Endodermal cell (in vitro differentiated cells): ENCODE data around the gene ASCC1. TPM values are rescaled to one million over a fixed set of nuclear protein-coding genes. Genes with fewer than 3 reads are reported as not detected.

Source experiments
- DNase-seq: peaks from one replicate; pipeline ENCODE4 v3.0.0-alpha.2; 2017
- H3K27ac ChIP-seq: 2 replicates; pipeline ENCODE4 v1.5.1; 2013; ENCODE audit warnings: mild to moderate bottlenecking, low read depth, low read length, moderate library complexity
- H3K27me3 ChIP-seq: 2 replicates; pipeline ENCODE4 v1.6.1; 2013; ENCODE audit warnings: mild to moderate bottlenecking, low read length, moderate library complexity; ENCODE audit not compliant: insufficient read depth, control insufficient read depth, poor library complexity, severe bottlenecking
- H3K36me3 ChIP-seq: 2 replicates; pipeline ENCODE4 v1.7.0; 2013; ENCODE audit warnings: mild to moderate bottlenecking, low read length, moderate library complexity; ENCODE audit not compliant: control insufficient read depth, insufficient read depth
- H3K4me1 ChIP-seq: one replicate; pipeline ENCODE4 v1.7.0; 2013; ENCODE audit warnings: low read length; ENCODE audit not compliant: control insufficient read depth, insufficient read depth
- H3K4me3 ChIP-seq: 2 replicates; pipeline ENCODE4 v1.5.1; 2013; ENCODE audit warnings: mild to moderate bottlenecking, low read length, moderate library complexity
- H3K9ac ChIP-seq: 2 replicates; pipeline ENCODE4 v1.6.1; 2013; ENCODE audit warnings: mild to moderate bottlenecking, low read length, moderate library complexity; ENCODE audit not compliant: poor library complexity, severe bottlenecking; ENCODE audit errors: extremely low read depth
- H3K9me3 ChIP-seq: 2 replicates; pipeline ENCODE4 v1.6.1; 2013; ENCODE audit warnings: mild to moderate bottlenecking, low read length, moderate library complexity; ENCODE audit not compliant: control insufficient read depth
- H3K27ac Mint-ChIP-seq: 2 replicates; pipeline ENCODE4 v1.8.0; 2020; ENCODE audit warnings: mixed read lengths
- H3K27me3 Mint-ChIP-seq: 2 replicates; pipeline ENCODE4 v1.8.0; 2021; ENCODE audit warnings: mild to moderate bottlenecking, mixed read lengths; ENCODE audit not compliant: insufficient read depth
- H3K36me3 Mint-ChIP-seq: 2 replicates; pipeline ENCODE4 v1.8.0; 2020; ENCODE audit warnings: low read depth, mixed read lengths
- H3K4me1 Mint-ChIP-seq: 2 replicates; pipeline ENCODE4 v1.8.0; 2020; ENCODE audit warnings: mixed read lengths
- H3K4me3 Mint-ChIP-seq: 2 replicates; pipeline ENCODE4 v1.8.0; 2020; ENCODE audit warnings: mild to moderate bottlenecking, moderate library complexity, mixed read lengths
- H3K9me3 Mint-ChIP-seq: 2 replicates; pipeline ENCODE4 v1.8.0; 2020; ENCODE audit warnings: mild to moderate bottlenecking, mixed read lengths
- WGBS, 2 experiments: methylation state at CpG; one replicate each; pipeline versions ENCODE4 v1.1.5 to v1.1.7; 2013; ENCODE audit warnings: missing lambda C conversion rate in 2 of 2, mixed read lengths in 1 of 2; ENCODE audit not compliant: insufficient coverage in 1 of 2, insufficient read length in 1 of 2; 5-methylcytosine and 5-hydroxymethylcytosine counted together
- total RNA-seq, 2 donors: library from RNA; stranded (reverse); fragmentation: NEBNext Ultra II Directional in 1 of 2; extraction: Animal tissue kit (Norgen Biotek cat#: 25700) in 1 of 2; gene quantifications; 2 replicates in 1 of 2; 3 replicates in 1 of 2; pipeline ENCODE4 v1.2.1, GENCODE V29; 2021
- TF ChIP-seq, protein P1 (sequence below): fragments of 200-600 bp; sonication (generic); conservative IDR thresholded peaks from 2 replicates; pipeline ENCODE4 v1.5.0; 2021; ENCODE audit warnings: antibody characterized with exemption, mild to moderate bottlenecking

The ASCC1 gene
- total RNA-seq, 2 donors from 2014 or later: 29.2 to 34.0 TPM

- Histone ChIP-seq H3K9ac (no peak overlapping the region), H3K36me3 (no peaks in the 10 kb centered on the region), H3K27ac (no peak overlapping the region), H3K4me1 (peaks cover 7% of the 10 kb centered on the region), H3K4me3 (no peak overlapping the region), H3K27me3 (peaks cover 59% of the 10 kb centered on the region), H3K9me3 (no peaks in the 10 kb centered on the region)
- H3K4me3 Mint-ChIP-seq: peak overlapping the region; percentile 55
- TF ChIP-seq, protein P1, sequence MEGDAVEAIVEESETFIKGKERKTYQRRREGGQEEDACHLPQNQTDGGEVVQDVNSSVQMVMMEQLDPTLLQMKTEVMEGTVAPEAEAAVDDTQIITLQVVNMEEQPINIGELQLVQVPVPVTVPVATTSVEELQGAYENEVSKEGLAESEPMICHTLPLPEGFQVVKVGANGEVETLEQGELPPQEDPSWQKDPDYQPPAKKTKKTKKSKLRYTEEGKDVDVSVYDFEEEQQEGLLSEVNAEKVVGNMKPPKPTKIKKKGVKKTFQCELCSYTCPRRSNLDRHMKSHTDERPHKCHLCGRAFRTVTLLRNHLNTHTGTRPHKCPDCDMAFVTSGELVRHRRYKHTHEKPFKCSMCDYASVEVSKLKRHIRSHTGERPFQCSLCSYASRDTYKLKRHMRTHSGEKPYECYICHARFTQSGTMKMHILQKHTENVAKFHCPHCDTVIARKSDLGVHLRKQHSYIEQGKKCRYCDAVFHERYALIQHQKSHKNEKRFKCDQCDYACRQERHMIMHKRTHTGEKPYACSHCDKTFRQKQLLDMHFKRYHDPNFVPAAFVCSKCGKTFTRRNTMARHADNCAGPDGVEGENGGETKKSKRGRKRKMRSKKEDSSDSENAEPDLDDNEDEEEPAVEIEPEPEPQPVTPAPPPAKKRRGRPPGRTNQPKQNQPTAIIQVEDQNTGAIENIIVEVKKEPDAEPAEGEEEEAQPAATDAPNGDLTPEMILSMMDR: no peak
- no peak for DNase-seq
- H3K27ac Mint-ChIP-seq: no peak overlapping the region
- no peaks in the 10 kb centered on the region for H3K9me3 Mint-ChIP-seq
- peaks cover 49% of the 10 kb centered on the region for H3K27me3 Mint-ChIP-seq
- 70 to 100% methylated on average over 1 of the region's 1 CpG for WGBS, 2 experiments
- H3K4me1 Mint-ChIP-seq: peaks cover 23% of the 10 kb centered on the region
- no peaks in the 10 kb centered on the region for H3K36me3 Mint-ChIP-seq
These were observed 130.1 kb downstream of the ASCC1 start for GRCh38 chr10:72085864-72086465.

DNA sequence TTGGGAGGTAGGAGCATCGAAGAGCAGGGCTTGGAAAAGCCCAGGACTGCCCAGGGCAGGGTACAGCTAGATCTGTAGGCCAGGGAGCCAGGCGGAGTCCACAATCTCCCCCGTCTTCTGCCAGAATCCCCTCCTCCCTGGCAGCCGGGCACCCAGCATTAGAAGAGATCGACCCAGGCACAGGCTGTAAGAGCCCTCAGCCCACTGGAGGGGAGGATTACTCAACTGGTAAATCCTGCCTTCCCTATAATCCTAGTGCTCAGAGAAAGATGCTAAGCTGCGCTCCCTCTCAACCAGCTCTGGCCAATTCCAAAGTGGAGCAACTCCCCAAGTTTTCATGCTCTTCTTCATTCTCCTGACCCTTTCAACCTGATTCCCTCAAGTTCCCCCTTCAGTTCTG, 130.9 kb downstream of the ASCC1 start:
- H3K4me3 Mint-ChIP-seq: no peak overlapping the region
- Histone ChIP-seq H3K27ac (no peak overlapping the region), H3K4me1 (peaks cover 7% of the 10 kb centered on the region), H3K4me3 (no peak overlapping the region), H3K9me3 (no peaks in the 10 kb centered on the region), H3K27me3 (peaks cover 55% of the 10 kb centered on the region), H3K36me3 (no peaks in the 10 kb centered on the region), H3K9ac (no peak overlapping the region)
- no peak overlapping the region for H3K27ac Mint-ChIP-seq
- TF ChIP-seq, protein P1: no peak
- H3K36me3 Mint-ChIP-seq: no peaks in the 10 kb centered on the region
- peaks cover 21% of the 10 kb centered on the region for H3K4me1 Mint-ChIP-seq
- H3K9me3 Mint-ChIP-seq: no peaks in the 10 kb centered on the region
- DNase-seq: no peak
- peaks cover 49% of the 10 kb centered on the region for H3K27me3 Mint-ChIP-seq
- WGBS, 2 experiments: 92 to 98% methylated on average over 4 to 6 of the region's 6 CpGs

- H3K4me3 ChIP-seq: no peak overlapping the region
- Mint-ChIP-seq H3K4me3 (no peak overlapping the region), H3K27ac (no peak overlapping the region), H3K36me3 (no peaks in the 10 kb centered on the region), H3K4me1 (peaks cover 19% of the 10 kb centered on the region), H3K27me3 (peaks cover 43% of the 10 kb centered on the region), H3K9me3 (no peaks in the 10 kb centered on the region)
- WGBS, 2 experiments: 85 to 95% methylated on average over 6 to 16 of the region's 16 CpGs
- H3K9ac ChIP-seq: no peak overlapping the region
- H3K36me3 ChIP-seq: no peaks in the 10 kb centered on the region
- no peak for DNase-seq
- H3K27ac ChIP-seq: no peak overlapping the region
- H3K9me3 ChIP-seq: no peaks in the 10 kb centered on the region
- peaks cover 45% of the 10 kb centered on the region for H3K27me3 ChIP-seq
- H3K4me1 ChIP-seq: peaks cover 3% of the 10 kb centered on the region
- TF ChIP-seq, protein P1: no peak
These were observed 132.2 kb downstream of the ASCC1 start for GRCh38 chr10:72083790-72084459.
